NCI-H345 treated with DMSO at 0.1 percent for 48 hours (cell line): ENCODE measurements around the gene CYP11A1.

Source experiments
- DNase-seq: peaks from one replicate; lab custom pipeline; 2025; ENCODE audit not compliant: unreplicated experiment; lab: John Stamatoyannopoulos, UW

The CYP11A1 gene

GRCh38 chr15:74306781-74307217, 60.6 kb downstream of the CYP11A1 start:
- no peak for DNase-seq

- no peak for DNase-seq
Observed at GRCh38 chr15:74305687-74306086, 61.8 kb downstream of the CYP11A1 start.

- peak; percentile 25 for DNase-seq
Observed at GRCh38 chr15:74304431-74304830, 63.0 kb downstream of the CYP11A1 start.

- no peak for DNase-seq
Observed at GRCh38 chr15:74303741-74304309, 63.6 kb downstream of the CYP11A1 start.

- DNase-seq = no peak
Observed at GRCh38 chr15:74302821-74303359, 64.6 kb downstream of the CYP11A1 start.

GRCh38 chr15:74301583-74302361, 65.7 kb downstream of the CYP11A1 start:
- no peak for DNase-seq

- DNase-seq = no peak
Observed at GRCh38 chr15:74300057-74300795, 67.2 kb downstream of the CYP11A1 start.

GRCh38 chr15:74297887-74298286, 69.6 kb downstream of the CYP11A1 start:
- no peak for DNase-seq

- DNase-seq = no peak
Observed at GRCh38 chr15:74295800-74296199, 71.6 kb downstream of the CYP11A1 start.

- DNase-seq = no peak
Observed at GRCh38 chr15:74294010-74294409, 73.4 kb downstream of the CYP11A1 start.

- no peak for DNase-seq
Observed at GRCh38 chr15:74293021-74293810, 74.2 kb downstream of the CYP11A1 start.

GRCh38 chr15:74291101-74292071, 76.1 kb downstream of the CYP11A1 start:
- no peak for DNase-seq

- no peak for DNase-seq
Observed at GRCh38 chr15:74290645-74291044, 76.8 kb downstream of the CYP11A1 start.

- DNase-seq = no peak
Observed at GRCh38 chr15:74289671-74290070, 77.8 kb downstream of the CYP11A1 start.
